Epidermal melanocyte (primary cell): ENCODE data around the gene NCK1.
A peak's percentile ranks its signal among the peaks of the same experiment; 100 is the strongest.
"Not testable (repeated sequence)": the region's sequence is repeated elsewhere in the genome, so short reads cannot be mapped to it uniquely, and the experiment has no call there.

Source experiments
- DNase-seq: peaks from one replicate; pipeline ENCODE4 v3.0.0; 2011; ENCODE audit warnings: low spot score; ENCODE audit not compliant: insufficient read length

NCK1 gene

DNA sequence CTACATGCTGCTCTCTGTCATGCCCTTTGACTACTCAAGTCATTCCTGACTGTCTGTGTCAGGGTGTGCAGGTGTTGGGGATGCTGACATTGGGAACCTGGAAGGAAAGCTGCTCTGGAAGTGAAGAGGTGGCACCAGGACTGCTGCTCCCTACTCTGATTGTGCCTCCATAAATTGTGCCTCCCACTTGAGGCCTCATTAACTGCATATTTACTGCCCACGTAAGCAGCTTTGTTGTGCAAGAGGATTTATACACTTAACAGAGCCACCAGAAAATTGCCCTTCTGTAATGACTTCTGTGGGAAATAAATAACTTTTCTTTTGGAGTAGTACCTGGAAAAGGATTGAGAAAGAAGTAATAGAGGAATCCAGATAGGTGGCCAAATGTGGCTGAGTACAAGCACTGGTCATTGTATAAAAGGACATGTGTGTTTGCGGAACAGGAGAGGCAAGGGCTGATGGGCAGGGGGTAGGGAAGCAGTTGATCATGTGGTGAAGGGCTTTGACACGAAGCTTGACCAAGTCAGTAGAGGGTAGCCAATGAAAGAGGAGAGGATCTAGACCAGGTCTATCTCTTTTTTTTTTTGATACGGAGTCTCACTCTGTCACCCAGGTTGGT, 120.6 kb downstream of the NCK1 start:
- DNase-seq, result no peak

- DNase-seq, result no peak
Observed at GRCh38 chr3:136984837-136985236, 122.8 kb downstream of the NCK1 start.

- not testable (repeated sequence) for DNase-seq
Observed at GRCh38 chr3:136987398-136987980, 125.5 kb downstream of the NCK1 start.

DNA sequence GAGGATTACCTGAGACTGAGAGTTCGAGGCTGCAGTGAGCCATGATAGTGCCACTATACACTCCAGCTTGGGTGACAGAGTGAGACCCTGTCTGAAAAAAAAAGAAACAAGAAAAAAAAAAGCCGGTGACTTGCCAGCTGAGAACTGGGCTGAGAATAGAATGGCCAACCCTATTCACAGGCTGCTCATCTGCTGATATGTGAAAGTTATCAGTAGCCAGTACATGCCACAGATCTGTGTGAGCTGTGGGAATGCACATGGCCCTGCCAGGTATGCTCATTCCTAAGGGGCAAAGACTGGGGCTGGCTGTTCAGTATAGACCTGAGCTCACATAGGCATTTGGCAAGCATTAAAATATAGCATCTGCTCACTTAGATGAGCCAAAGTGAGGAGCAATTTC, 126.6 kb downstream of the NCK1 start:
- no peak for DNase-seq

DNA sequence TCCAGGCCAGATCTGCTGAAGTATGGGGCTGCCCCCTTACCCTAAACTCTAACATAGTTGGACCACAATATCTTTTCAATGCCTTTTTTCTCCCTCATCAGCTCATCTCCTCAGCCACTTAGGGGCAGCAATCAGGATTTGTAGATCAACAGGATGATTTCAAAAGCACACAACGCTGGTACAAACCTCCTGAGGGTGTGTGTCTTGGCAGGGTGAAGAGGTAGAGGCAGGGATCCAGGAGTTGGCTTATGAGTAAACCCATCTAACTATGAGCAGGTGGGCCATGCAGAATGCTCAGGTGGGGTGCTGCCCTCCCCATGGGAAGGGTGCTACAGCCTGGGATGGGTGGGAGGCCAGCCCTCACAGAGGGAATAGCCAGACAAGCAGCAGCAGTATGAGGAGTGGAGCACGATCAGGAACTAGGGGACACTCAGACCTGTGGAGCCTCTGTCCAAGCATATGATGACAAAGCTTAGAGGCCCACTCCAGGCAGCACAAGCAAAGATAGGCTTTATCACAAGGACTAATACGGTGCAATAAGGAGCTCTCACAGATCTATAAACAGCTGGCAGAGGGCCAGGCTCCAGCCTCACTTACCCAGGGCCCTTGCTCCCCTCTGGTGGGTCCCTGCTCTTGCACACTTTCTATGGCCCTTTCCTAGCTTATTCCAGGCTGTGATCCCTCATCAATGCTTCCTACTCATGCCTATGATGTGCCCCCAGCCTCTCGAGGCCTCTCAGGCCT, 127.9 kb downstream of the NCK1 start:
- DNase-seq, result no peak

DNA sequence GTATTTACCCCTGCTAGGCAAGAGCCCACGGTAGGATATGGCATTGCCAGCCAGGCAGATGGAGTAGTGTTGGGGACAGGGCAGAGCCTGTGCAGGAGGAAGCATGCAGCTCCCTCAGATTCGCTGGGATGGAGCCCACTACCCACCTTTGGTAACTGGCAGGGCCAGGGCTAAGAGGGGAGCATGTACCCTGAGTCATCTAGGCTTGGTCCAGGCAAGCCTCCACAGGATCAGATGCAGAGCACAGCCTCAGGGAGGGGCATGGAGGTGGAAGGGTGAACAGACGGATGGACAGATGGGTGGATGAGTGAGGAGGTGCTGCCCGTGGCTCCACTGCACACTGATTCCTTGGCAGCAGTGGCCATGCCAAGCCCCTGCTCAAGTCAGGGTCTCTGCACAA, 128.8 kb downstream of the NCK1 start:
- no peak for DNase-seq

DNA sequence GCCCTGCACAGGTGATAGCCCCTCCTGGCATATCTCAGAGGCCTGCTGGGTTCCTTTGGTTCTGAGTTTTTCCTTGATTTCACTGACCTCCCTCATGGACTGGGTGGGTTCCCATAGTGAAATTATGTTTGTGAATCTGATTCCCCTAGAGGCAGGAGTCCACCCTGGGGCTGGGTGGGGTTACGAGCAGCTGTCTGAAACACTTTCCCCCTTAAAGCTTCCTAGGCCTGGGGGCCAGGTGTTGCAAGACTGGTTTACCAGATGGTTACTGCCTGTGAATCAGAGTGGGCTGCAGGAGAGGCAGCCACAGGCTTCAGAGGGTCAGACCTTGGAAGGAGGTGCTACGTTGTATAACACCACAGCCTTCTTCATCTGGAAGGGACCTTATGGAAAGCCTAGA, 130.1 kb downstream of the NCK1 start:
- no peak for DNase-seq

- DNase-seq, result peak; percentile 53
Observed at GRCh38 chr3:136994772-136995516, 132.9 kb downstream of the NCK1 start.

DNA sequence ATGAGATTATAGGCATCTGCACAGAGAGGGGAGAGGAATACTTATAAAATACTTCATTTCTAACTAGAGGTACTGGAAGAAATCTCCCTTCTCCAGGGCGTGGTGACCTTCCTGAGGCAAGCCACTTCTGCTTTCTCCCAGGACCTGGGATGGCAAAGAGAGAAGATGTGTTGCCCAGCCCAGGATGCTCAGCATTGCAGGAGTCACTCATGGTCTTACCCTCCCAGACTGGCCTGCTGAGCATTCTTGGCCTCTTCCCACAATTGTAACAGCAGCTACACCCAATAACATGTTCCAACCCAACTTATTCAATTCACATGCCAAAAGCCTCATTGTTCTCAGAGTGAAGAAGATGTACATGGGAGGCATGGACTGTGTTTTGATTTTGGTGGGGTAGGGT, 133.6 kb downstream of the NCK1 start:
- no peak for DNase-seq
